Cardiac fibroblast (primary cell): ENCODE data around the gene EPM2AIP1.
"Not testable (repeated sequence)": the region's sequence is repeated elsewhere in the genome, so short reads cannot be mapped to it uniquely, and the experiment has no call there.

ENCODE experiments used
- DNase-seq, 2 donors: peaks; one replicate each; pipeline versions ENCODE4 v3.0.0 to v3.0.0-alpha.2; 2010; ENCODE audit warnings: low read depth in 2 of 2
- H3K4me3 ChIP-seq, 2 donors: replicated peaks in 1 of 2; 1 replicate in 1 of 2; 2 replicates in 1 of 2; pipeline ENCODE4 v1.5.1; 2011; ENCODE audit warnings: low read depth in 2 of 2, low read length in 2 of 2, mild to moderate bottlenecking in 2 of 2, moderate library complexity in 1 of 2
- TF ChIP-seq, protein P1 (sequence below): IDR thresholded peaks from one replicate; pipeline ENCODE4 v1.5.1; 2011; ENCODE audit warnings: low read depth, mild to moderate bottlenecking, low read length, inconsistent platforms

Gene EPM2AIP1

DNA sequence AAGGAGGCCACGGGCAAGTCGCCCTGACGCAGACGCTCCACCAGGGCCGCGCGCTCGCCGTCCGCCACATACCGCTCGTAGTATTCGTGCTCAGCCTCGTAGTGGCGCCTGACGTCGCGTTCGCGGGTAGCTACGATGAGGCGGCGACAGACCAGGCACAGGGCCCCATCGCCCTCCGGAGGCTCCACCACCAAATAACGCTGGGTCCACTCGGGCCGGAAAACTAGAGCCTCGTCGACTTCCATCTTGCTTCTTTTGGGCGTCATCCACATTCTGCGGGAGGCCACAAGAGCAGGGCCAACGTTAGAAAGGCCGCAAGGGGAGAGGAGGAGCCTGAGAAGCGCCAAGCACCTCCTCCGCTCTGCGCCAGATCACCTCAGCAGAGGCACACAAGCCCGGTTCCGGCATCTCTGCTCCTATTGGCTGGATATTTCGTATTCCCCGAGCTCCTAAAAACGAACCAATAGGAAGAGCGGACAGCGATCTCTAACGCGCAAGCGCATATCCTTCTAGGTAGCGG is at the start of gene EPM2AIP1:
Gene EPM2AIP1, minus strand, starts transcription at position 326 of the 520 bp plus-strand sequence. Its CDS starts 54 bp downstream, at position 272.
- no peak for DNase-seq
- TF ChIP-seq, protein P1, sequence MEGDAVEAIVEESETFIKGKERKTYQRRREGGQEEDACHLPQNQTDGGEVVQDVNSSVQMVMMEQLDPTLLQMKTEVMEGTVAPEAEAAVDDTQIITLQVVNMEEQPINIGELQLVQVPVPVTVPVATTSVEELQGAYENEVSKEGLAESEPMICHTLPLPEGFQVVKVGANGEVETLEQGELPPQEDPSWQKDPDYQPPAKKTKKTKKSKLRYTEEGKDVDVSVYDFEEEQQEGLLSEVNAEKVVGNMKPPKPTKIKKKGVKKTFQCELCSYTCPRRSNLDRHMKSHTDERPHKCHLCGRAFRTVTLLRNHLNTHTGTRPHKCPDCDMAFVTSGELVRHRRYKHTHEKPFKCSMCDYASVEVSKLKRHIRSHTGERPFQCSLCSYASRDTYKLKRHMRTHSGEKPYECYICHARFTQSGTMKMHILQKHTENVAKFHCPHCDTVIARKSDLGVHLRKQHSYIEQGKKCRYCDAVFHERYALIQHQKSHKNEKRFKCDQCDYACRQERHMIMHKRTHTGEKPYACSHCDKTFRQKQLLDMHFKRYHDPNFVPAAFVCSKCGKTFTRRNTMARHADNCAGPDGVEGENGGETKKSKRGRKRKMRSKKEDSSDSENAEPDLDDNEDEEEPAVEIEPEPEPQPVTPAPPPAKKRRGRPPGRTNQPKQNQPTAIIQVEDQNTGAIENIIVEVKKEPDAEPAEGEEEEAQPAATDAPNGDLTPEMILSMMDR: peak; percentile 23
- H3K4me3 ChIP-seq: peak within 1 kb of the TSS; percentile 70 to 78

DNA sequence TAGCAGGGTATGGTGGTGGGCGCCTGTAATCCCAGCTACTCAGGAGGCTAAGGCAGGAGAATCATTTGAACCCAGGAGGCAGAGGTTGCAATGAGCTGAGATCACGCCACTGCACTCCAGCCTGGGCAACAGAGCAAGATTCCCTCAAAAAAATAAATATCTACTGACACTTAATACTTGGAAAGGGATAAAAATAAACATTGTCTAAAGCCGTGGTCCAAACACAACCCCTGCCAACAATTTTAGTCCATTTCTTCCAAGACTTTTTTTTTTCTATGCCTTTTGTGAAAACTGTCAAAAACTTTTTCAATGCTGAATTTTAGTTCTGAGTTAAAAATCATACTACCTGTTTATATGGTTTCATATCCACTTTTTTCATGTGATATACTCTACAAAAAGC is 49.8 kb upstream of the EPM2AIP1 start:
- DNase-seq: not testable (repeated sequence)

DNA sequence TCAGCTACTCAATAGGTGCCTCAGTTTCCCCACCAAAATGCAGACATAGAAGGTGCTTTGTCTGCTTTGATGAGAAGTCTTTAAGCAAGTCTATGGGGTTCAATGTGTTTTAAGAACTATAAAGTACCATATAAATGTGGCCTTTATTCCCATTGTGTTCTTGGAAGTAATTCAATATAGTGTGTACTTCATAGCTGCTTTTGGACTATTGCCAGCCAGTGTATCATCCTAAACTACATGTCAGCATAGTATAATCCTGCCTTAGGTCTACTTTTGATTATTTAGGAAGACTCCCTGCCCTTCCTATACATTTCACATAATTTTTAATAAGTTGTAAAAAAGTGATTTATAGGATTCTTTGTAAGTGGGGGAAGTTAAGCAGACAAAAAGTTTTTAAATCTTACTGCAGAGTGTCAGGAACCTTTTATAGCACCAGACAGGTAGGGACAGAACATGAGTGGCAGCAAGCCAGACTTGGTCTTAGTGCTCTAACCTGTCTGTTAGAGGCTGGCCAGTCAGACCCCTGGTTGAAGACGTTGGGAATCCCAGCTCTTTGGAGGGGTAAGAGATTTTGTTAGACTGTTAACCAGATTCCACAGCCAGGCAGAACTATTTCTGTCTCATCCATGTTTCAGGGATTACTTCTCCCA is 48.7 kb upstream of the EPM2AIP1 start:
- TF ChIP-seq, protein P1: no peak
- peak in 1 of 2 donors; percentile 28 for DNase-seq
- H3K4me3 ChIP-seq: no peak overlapping the region

More for the DNA sequence above, 49.8 kb upstream of the EPM2AIP1 start:
- not testable (repeated sequence) for H3K4me3 ChIP-seq

DNA sequence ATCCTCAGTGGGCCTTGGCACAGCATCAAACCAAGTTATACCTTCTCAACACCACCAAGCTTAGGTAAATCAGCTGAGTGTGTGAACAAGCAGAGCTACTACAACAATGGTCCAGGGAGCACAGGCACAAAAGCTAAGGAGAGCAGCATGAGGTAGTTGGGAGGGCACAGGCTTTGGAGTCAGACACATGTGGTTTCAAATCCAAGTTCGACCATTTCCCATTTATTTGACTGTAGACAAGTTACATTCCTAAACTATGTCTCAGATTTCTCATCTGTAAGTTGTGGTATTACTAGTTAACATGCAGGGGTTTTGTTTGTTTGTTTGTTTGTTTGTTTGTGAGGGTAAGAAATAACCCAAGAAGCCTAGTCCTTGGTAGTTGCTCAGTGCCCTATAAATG is 47.3 kb upstream of the EPM2AIP1 start:
- TF ChIP-seq, protein P1: no peak
- peak in 1 of 2 donors; percentile 24 for DNase-seq
- no peak overlapping the region for H3K4me3 ChIP-seq

DNA sequence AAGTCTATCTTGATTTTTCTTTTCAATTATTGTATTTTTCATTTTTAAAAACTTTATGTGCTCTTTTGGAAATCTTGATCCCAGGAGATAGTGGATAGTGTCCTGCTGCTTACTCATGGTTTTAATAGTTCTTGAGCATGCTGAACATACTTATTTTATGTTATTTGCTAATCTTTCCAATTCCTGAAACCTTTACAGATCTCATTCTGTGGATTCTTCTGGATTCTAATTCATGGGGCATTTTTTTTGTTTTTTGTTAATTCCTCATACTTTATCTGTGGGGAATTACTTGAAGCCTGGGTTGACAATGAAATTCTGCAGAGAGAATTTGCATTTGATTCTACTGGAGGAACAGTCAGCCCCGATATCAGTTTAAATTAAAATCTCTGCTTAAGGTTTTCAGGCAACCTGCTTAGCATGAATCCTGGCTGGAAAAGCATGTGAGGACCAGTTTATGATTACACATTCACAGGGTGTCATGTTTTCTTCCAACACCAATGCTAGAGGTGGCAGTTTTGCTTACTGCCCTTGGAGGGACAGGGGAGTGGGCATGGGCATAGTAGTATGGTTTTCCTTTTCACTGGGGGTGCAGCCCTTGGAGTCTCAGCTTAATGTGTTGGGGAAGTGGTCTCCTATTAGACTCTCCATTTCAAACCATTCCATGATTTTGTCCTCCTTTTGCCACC is 46.4 kb upstream of the EPM2AIP1 start:
- H3K4me3 ChIP-seq: no peak overlapping the region
- TF ChIP-seq, protein P1: no peak
- no peak for DNase-seq

DNA sequence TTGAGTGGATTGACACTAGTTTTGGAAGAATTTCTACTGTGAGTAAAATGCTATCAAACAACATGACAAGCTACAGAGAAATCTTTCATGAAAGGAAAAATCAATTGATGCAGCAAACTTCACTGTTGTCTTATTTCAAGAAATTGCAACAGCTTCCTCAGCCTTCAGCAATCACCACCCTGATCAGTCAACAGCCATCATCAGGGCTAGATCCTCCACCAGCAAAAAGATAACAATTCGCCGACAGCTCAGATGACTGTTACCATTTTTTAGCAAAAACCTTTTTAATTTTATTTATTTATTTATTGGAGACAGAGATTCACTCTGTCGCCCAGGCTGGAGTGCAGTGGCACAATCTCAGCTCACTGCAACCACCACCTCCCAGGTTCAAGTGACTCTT is 44.4 kb upstream of the EPM2AIP1 start:
- no peak for DNase-seq
- no peak overlapping the region for H3K4me3 ChIP-seq
- TF ChIP-seq, protein P1: no peak

DNA sequence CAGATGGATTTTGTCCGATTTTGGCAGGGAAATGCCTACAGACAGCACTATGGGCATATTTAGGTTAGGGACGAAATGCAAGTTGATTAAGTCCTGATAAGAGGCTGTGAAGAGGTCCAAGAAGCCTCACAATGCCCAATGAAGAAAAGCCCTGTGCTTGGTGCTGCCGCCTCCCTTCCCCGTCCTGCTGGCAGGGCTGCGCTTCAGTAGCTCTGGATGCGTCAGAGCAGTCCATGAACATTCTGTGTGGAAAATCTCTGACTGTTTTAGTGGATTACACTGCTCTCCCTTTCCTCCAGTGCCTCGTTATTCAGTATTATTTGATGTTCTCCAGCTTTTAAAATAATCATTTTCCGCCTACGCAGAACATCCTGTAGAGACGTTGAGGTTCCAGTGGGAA is 40.0 kb upstream of the EPM2AIP1 start:
- H3K4me3 ChIP-seq: no peak overlapping the region
- peak; percentile 27 to 83 for DNase-seq
- TF ChIP-seq, protein P1: no peak
